Activated T-helper 9 cell treated with anti-CD3 and anti-CD28 coated beads, Interleukin-2, amount 50 U/mL, for 16 hours (primary cell): ENCODE measurements around the gene SNAPC5.

Experiments used
- DNase-seq: peaks from one replicate; pipeline ENCODE4 v3.0.0-alpha.2; 2020; ENCODE audit warnings: low read depth

The SNAPC5 gene

DNA sequence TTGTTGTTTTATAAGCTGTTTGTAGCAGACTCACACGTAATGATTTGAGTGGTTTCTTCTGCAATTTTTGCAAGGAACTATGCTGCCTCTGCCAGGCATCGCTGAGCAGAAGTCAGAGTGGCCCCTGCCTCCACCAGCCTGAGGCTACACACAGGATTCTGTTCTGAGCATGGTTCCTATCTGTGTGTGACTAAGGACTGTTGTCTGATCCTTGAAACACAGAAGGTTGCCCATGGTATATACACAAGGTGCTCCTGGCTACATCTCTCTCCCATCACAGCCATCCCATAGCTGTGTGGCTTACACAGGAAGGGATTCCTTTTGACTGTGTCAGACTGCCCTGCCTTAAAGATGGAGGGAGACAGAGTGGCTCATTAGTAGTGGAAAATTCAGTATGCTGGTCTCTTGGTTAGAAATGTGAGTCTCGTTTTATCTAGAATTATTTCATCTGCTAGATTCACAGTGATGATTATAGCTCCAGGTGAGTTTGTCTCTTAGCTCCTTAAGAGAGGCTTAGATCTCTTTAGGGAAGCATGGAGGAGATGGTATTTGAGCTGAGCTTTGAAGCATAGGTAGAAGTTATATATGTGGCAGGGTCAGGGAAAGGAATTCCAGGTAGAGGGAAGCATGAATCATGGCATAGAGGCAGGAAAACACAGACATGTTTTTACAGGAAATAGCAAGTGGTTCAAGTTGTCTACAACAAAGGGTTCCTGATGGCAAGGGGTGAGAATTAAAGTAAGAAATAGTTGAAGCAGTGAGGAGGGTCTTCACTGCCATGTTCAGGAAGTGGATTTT, 37.5 kb downstream of the SNAPC5 start:
- no peak for DNase-seq

DNA sequence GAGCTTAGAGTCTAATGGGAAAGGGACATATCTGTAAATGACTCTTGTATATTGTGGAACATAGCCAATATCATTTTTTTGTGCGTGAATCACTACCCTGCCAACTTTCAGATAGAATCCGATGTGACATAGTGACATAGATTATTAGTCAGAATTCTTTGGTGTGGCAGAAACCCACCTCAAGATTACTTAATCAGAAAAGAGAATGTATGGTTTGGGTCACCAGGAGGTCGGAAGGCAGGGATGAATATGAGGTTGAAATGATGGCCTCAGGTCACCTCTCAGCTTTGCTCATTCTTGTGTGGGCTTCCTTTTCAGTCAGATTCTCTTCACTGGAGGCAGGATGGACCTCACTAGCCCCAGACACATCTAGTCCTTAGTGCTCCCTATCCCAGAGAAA, 41.4 kb downstream of the SNAPC5 start:
- no peak for DNase-seq

DNA sequence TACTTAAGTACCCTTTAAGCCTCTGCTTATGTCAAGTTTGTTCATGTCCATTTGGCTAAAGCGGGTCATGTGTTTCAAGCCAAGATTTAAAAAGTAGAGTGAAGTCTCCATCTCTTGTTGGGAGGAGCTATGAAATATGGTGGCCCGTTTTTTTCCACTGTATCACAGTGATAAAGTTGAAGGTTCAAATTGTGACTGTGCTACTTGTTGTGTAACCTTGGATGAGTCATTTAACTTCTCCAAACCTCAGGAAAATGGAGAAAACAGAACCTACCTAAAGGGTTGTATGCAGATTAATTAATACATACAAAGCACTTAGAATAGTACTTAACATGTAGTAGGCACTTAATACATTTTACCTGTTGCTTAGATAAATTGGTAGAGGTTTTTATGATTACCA, 43.4 kb downstream of the SNAPC5 start:
- no peak for DNase-seq

DNA sequence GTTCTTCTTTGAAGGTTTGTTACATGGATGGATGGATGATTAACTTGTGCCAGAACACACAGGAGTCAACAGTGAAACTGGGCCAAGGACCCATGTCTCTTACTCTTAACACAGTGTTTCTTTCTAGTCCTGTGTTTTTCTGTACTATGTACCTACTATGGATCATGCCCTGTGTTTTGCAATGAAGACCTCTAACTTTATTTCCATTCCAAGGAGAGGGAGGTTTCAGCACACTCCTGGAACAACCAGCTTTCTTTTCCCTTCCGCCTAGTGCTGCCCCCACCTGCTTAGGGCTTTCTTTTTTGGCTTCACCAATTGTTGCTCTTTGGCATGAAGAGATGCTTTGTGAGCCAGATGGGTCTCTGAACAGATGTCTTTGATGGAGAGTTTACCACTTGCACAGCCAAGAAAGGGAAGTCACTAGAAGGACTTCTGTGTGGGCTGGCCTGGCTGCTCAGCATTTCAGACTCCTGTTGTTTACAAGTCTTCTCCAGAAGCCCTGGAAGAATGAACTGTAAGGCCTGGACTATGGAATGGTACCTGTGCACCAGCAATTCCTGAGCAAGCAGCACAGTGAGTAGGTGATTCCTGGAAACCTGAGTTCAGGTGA, 44.5 kb downstream of the SNAPC5 start:
- no peak for DNase-seq

DNA sequence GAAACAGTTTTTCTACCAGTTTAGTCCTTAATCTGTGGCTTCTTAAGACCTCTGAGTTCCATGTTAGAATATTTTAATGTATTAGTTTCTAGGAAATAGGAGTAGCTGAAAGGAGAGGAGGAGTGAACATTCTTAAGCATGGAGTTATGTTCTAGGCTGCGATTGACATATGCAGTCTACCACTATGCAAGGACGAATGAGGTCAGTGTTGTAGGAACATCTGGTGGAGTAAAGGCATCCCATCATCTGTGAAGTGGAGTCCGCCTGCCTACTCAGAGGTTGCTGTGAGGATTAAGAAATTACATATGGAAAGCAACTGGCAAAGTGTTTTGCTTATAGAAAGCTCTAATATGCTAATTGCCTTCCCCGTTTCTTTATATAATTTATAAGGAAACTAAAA, 45.1 kb downstream of the SNAPC5 start:
- no peak for DNase-seq
